ENCODE data around the gene PATL1.
A peak's percentile ranks its signal among the peaks of the same experiment; 100 is the strongest.
"Not testable (repeated sequence)": the region's sequence is repeated elsewhere in the genome, so short reads cannot be mapped to it uniquely, and the experiment has no call there.

DNA sequence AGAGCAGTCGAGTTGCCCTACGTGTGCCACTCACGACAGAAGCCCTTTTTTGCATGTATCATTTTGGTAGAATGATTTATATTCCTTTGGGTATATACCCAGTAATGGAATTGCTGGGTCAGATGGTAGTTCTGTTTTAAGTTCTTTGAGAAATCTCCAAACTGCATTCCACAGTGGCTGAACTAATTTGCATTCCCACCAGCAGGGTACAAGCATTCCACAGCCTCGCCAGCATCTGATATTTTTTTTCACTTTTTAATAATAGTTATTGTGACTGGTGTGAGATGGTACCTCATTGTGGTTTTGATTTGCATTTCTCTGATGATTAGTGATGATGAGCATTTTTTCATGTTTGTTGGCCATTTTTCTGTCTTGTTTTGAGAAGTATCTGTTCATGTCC, 41.9 kb downstream of the PATL1 start:
- TF ChIP-seq, protein P1, sequence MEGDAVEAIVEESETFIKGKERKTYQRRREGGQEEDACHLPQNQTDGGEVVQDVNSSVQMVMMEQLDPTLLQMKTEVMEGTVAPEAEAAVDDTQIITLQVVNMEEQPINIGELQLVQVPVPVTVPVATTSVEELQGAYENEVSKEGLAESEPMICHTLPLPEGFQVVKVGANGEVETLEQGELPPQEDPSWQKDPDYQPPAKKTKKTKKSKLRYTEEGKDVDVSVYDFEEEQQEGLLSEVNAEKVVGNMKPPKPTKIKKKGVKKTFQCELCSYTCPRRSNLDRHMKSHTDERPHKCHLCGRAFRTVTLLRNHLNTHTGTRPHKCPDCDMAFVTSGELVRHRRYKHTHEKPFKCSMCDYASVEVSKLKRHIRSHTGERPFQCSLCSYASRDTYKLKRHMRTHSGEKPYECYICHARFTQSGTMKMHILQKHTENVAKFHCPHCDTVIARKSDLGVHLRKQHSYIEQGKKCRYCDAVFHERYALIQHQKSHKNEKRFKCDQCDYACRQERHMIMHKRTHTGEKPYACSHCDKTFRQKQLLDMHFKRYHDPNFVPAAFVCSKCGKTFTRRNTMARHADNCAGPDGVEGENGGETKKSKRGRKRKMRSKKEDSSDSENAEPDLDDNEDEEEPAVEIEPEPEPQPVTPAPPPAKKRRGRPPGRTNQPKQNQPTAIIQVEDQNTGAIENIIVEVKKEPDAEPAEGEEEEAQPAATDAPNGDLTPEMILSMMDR (conservative IDR thresholded peaks at IDR 0.05) = 0 out of 2 replicates have a peak, but pooled peaks have one; percentile 23
- not testable (repeated sequence) for TF ChIP-seq EZH2 (IDR thresholded peaks at IDR 0.05; ENCODE audit: low read depth)

Measured in PC-9 (cell line).